Epithelial cell of alveolus of lung (primary cell): ENCODE data around the gene MFAP5. TPM values are rescaled to one million over a fixed set of nuclear protein-coding genes. Genes with fewer than 3 reads are reported as not detected.

Experiments
- total RNA-seq: library from RNA; depleted of rRNA; stranded (reverse); fragments of >200 nt; gene quantifications from 2 replicates; pipeline ENCODE4 v1.2.1, GENCODE V29; 2015

MFAP5 gene, protein sequence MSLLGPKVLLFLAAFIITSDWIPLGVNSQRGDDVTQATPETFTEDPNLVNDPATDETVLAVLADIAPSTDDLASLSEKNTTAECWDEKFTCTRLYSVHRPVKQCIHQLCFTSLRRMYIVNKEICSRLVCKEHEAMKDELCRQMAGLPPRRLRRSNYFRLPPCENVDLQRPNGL
- 1.2 TPM in 1 of 2 replicates, not detected in the other for total RNA-seq

DNA sequence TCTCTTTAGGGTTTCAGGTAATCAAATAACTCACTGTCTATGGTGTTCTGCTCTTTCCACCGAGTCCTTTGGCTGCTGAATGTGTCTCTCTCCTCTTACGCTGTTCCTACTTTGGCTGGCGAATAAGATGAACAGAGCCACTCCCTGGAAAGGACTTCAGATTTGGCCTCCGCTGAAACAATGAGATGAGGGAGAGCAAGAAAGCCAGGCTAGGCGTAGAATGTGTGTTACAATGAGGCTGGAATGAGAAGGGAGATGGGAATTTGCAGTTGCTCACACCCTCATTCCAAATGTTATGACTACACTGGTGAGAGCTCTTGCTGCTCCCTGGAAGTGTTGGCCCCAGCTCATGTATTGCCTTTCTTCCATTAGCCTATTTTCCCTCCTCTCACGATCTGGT, at the start of gene MFAP5:
TSS of gene MFAP5 (minus strand) at position 234 of the 400 bp plus-strand sequence. CDS start 722 bp downstream, outside the sequence.

DNA sequence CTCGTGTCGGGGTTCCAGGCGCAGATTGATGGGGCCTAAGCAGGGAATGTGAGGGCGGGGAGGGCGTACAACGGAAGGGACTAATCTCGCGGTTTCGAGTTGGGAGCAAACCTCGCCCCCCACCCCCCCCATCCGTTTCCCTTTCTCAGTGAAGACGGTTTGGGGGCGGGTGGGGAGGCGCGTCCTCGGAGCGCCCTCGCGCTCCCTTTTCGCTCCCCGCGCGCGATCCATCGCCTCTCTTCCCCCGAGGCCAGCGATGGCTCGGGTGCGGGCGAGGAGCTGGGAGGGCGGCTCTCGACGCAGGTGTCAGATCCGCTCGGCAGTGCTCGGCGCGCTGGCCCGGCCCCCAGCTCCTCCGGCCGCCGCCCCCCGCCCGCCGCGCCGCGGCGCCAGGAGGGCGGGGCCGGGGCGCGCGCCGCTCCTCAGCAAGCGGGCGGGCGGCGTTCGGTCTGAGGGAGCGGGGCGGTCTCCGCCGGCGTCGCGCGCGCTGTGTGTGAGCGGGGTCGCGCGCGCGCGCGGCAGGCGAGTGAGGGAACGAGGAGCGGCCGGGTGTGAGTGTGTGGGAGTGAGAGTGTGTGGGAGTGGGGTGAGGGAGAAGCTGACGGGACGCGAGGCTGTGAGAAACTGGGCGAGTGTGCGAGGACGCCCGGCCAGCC, 35.0 kb upstream of the MFAP5 start, which contains the start of gene RIMKLB:
TSS of gene RIMKLB (plus strand) at position 516 of the 656 bp plus-strand sequence. CDS start 15,876 bp downstream, outside the sequence.

DNA sequence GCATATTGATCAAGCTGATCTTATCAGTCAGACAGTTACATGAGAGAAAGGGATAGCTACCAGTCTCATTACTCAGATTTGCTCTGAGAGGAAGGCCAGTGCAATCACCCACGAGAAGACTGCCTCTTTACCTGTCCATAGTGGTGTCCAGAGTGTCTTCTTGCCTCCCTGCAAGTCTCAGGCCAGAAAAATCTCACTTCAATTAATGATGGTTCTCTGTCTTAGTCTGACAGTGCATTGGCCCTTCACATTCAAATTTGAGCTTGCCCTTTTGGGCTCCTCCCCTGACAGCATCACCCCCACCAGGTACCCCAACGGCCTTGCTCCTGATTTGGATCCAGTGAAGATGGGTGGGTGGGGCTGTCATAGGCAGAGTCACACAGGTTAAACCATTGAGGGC, 50.0 kb downstream of the MFAP5 start, which contains the start of gene AICDA:
TSS of gene AICDA (minus strand) at position 231 of the 400 bp plus-strand sequence. CDS start at position 139, 92 bp downstream.

Other genes starting within 250 kb of the MFAP5 start
- gene CLEC6A, start 206.9 kb downstream of the MFAP5 start, total RNA-seq: not detected in 2 replicates
- not detected in 2 replicates for gene CLEC4D, start 149.3 kb downstream of the MFAP5 start, total RNA-seq
- not detected in 2 replicates for gene CLEC4E, start 121.9 kb downstream of the MFAP5 start, total RNA-seq
- gene AICDA, start 50.0 kb downstream of the MFAP5 start, total RNA-seq: not detected in 2 replicates
- gene RIMKLB, start 35.2 kb upstream of the MFAP5 start, total RNA-seq: 11.6 and 13.6 TPM in 2 replicates
- not detected in 2 replicates for gene A2ML1, start 159.8 kb upstream of the MFAP5 start, total RNA-seq